Fibroblast of upper back skin (primary cell): Measurements from ENCODE around the gene SH3RF3.

Source experiments
- DNase-seq: peaks from one replicate; pipeline ENCODE4 v3.0.0-alpha.2; 2013

The SH3RF3 gene

DNA sequence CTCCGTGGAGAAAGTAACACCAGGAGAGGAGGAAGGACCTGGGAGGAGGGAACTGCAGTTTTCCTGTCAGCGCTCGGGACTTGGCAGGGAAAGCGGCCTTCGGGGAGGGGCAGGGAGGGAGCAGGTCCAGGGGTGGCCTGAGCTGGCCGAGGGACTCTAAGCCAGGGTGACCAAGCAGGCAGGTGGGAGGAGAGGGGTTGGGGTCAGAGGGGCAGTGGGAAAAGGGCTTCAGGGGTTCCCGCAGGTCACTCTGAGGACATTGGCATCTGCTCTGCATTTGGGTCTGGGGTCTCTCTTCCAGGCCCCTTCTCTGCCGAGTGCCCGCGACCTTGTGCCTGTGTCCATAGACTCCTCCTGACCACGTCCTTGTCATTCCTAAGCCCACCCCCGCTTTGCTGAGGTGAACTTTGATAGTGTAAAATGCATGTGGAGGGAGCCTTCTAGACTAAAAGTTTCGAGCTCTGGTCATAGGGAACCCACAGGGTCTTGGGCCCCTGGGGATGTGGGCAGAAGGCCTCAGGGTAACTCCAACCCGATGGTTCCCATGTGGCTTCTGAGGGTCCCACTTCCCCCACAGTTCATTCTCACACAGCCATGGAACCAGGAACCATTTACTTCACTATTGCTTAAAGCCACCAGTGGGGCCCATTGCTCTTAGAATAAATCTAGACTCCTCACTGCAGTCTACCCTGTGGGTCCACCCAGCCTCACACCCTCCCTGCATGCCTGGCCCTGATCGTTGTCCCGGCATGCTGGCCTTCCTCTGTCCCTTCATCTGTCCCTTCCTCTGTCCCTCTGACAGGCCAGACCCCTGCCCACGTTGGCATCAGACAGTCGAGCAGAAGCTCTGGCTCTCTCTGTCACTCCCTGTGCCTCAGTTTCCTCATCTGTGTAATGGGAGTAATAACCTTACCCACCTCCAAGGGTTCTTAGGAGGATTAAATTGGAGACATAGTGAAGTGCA, 255.6 kb downstream of the SH3RF3 start:
- no peak for DNase-seq

DNA sequence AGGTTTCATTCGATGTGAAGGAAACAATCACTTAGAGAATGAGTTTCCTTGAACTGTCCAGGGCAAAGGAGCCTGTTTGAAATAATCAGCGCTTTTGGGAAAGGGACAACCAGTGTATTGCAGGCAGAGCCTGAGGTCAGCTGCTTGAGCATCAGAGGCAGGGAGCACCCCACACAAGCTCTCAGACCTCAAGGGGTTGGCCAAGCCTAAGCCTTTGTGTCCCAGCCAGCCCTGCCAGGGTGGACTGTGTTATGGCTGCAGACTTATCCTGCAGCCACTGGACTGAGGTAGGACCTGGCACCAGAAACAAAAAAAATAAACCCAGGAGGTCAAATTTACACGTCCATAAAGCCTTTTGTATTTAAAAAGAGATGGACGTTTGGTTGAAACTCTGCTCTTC, 256.5 kb downstream of the SH3RF3 start:
- no peak for DNase-seq

DNA sequence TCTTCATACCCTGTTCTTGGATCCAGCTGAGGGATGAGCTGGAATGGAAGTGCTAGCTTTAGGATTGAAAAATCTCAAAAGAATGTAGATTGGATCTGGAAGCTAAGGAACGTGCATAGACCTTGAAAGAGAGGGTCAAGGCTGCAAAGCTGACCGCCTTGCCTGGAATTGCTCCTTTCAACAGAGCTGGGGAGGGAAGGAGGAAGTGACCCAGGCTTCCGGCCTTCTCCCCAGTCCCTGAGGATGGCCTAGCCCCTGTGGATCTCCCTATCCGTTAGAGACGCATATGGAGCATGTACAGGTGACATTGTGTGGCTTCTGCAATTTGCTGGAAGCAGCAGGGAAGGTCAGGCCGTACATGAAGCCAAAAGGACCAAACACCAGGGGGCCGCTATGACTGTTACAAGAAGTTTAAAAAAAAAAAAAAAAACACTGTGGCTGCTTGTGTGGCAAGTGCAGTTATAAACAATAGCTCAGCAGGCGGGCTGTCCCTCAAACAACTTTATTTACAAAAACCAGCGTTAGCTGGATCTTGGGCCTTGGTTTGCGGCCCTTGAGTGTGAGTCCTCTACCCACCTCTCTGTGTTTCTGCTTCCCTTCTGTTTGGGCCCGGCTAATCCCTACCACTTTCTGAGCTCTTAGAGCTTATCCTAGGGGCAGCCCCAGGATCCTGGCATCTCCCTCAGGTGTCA, 257.1 kb downstream of the SH3RF3 start:
- no peak for DNase-seq

- no peak for DNase-seq
Measured at GRCh38 chr2:109387221-109387735, 258.3 kb downstream of the SH3RF3 start.

GRCh38 chr2:109387778-109388469, 258.9 kb downstream of the SH3RF3 start:
- no peak for DNase-seq

DNA sequence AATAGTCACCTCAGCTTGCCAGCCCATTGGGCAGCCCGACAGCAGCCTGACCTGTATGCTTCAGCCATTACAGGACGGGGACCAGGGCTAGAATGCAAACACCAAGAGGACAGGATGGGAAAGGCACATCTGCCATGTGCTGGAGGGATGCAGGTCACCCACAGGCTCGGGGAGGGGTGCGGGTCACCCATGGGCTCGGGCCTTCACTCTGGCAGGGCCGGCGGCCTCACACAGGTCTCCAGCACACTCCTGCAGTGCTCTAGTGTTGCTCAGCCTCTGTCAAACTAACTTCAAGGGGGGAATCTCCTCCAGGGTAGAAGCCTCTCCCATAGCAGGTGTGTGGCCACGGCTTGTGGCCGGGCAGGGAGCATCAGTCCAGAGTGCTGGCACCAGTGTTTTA, 262.2 kb downstream of the SH3RF3 start:
- DNase-seq, result no peak

- DNase-seq, result no peak
Measured at GRCh38 chr2:109392140-109392539, 263.1 kb downstream of the SH3RF3 start.

- no peak for DNase-seq
Measured at GRCh38 chr2:109392816-109393661, 264.0 kb downstream of the SH3RF3 start.

GRCh38 chr2:109393662-109393972, 264.6 kb downstream of the SH3RF3 start:
- DNase-seq, result no peak

GRCh38 chr2:109395494-109396201, 266.6 kb downstream of the SH3RF3 start:
- no peak for DNase-seq

DNA sequence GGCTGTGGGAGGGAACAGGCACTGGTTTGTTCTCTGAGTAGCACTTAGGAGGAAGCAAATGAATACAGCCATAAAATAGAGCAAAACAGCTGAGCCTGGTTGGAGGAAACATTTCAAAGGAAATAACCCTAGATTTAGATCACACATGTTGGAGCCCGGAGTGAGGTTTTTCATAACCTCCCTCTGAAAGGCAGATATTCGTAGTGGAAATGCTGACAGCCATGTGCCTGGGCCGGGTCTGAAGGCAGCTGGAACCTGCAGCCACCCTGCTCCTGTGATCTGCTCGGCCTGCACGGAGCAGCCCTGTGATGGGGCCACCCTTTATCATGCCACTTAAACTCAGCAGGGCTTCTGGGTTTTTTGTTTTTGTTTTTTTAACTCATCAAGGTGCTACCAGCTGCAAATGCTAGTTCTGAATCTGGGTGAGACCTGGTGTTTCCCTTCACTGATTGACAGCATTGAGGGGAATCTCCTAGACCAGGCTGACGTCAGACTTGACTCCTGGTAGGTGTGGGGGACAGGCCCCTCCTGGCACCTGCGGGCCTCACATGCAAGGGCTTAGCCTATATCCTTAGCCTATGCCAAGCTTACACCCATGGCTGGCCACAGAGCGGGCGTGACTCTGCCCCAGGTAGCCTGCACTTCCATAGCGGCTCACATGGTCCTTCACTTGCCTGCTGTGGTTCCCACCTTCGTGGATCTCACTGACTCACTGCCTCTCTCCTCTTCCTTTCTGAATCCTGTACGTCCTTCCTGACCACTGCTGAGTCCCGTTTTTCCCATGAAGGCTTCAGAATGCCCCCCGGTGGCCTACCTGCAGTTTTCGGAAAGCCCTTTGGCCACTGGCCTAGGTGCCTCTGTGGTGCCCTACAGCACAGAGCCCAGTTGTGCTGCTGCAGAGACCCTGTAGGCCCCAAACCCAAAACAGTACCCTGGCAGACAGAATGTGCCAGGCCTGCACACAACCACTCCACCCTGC, 267.5 kb downstream of the SH3RF3 start:
- no peak for DNase-seq

DNA sequence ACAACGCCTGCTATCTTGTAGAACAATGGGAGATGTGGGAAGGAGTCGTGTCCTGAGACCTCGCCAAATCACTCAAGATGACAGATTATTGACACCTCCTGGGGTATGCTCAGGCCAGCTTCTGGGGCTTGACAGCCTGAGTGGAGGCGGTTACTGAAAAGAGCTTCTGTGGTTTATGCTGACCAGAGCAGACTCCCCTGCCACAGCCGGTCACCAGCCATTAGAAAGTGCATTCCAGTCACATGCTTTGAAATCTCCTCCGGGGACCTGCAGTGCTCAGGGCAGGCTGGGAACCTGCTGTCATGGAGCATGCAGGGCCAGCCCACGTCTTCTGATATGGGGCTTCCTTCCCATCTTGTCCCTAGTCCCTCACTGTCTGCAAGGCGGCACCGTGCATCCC, 268.9 kb downstream of the SH3RF3 start:
- DNase-seq, result no peak

DNA sequence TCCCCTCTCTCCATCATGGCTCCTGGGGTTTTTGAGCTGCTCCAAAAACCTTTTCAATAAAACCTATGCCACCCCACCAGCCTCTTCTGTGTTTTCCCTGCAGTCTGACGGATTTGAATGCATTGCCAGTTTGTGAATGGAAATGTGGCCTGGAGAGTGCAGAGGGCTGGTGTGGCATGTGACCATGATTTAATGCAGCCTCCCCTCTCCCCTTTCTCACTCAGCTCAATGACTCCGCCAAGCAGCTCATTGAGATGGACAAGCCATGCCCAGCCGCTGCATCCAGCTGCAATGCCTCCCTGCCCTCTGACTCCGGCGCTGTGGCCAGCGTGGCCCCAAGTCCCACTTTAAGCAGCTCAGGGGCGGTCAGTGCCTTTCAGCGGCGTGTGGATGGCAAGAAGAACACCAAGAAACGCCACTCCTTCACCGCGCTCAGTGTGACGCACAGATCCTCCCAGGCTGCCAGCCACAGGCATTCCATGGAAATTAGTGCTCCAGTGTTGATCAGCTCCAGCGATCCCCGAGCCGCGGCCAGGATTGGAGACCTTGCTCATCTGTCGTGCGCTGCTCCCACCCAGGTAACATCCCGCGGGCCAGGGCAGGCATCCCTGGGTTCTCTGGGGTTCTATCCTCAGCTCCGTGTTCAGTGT, 269.5 kb downstream of the SH3RF3 start:
- DNase-seq, result peak; percentile 23

DNA sequence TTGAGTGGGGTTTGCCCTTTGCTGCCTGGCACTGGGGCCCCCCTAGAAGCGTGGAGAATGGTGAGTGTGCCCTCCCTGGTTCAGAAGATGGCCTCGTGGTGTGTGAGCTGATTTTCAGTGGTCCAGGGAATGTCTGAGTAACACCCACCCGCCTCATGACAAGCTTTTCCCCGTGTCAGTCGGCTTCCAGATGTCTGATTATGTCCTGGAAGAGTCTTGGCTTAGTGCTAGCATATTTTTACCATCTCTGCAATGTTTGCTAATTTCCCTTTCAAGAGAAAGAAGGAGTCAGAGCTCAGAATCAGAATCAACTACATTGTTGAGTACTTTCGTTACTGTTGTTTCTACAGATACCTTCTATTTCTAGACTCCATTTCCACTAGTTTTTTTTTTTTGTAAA, 270.1 kb downstream of the SH3RF3 start:
- DNase-seq, result peak; percentile 43

GRCh38 chr2:109400102-109400501, 271.1 kb downstream of the SH3RF3 start:
- DNase-seq, result no peak

DNA sequence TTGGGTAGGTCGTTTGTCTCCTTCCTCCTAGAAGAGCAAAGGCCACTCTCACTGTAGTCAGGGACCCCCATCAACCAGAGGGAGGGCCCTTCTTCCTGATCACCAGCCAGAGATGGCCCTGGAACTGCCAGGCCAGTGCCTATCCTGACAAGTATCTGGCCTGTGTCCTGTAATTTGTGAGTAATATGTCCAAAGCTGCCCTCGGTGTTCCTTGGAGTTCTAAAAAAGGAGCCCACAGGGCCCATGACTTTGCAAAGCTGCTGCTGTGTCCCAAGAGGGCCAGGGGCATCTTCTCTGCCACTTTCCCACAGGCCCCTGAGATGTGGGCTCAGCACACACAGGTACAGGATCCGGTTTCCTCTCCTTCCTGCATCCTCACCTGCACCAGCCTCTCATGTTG, 272.4 kb downstream of the SH3RF3 start:
- no peak for DNase-seq

GRCh38 chr2:109402180-109402579, 273.2 kb downstream of the SH3RF3 start:
- DNase-seq, result no peak

DNA sequence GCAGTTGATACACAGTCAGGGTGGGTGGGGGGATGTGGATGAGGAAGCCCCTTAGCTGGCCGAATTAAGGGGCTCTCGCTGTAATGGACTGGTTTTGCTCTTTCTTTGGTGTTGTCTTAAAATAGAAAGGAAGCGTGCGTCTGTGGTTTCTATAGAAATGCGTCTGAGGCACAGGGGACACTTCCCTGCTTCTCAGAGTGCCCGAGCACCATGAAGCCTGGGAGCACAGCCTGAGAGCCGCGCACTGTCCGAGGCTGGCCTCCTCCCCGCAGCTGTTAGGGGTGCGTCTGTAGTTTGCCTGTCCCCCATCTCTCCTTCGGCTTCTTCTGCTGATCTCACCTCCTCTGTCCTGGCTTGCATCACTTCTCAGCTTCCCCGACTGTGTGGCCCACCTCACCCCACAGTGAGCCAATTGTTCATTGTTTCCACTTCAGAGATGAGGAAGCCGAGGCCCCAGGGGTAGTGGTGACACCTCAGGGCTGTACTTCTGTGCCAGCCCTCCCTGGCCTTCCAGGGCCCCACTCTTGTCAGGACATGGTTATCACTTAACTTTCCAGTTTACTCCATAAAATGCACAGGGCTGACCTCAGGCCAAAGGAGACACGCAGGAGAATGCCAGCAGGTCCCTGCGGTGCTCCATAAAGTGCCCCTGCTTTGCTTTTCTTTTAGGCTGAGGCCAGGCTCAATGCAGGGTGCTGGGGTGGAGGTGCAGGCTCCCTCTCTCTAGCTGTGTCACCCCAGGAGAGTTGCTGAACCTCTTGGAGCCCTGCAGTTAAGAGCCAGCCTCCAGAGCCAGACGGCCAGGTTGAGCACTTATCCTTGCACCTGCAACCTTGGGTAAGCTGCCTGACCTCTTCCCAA, 274.2 kb downstream of the SH3RF3 start:
- no peak for DNase-seq

DNA sequence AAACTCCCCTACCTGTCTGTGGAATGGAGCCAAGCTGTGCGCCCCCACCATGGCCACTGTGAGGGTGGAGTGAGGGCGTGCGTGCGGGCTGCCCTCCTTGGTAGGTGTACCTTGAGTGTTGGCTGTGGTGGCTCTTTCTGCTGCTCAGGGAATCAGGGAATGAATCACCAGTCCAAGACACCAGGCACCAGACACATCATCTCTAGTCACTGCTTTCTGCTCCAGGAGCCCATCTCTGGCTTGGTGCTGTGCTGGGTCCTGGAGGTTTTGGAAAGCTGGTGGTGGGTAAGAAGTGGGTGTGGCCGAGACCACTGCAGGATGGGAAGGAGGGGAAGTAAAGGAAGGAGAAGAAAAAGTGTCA, 274.8 kb downstream of the SH3RF3 start:
- DNase-seq, result no peak
